HepG2 (cell line): ENCODE results near the gene RNF38. TPM values are rescaled to one million over a fixed set of nuclear protein-coding genes. Genes with fewer than 3 reads are reported as not detected.

Experiments used
- ATAC-seq: fragments of 200-7000 bp; cut with Tn5 transposase; 3 replicates; pipeline ENCODE4 v1.9.1; 2020; ENCODE audit warnings: mild to moderate bottlenecking, moderate library complexity
- BruUV-seq: library from RNA; stranded (reverse); fragments of 400-500 nt; replicated peaks from 2 replicates; lab custom pipeline; 2021; lab: Mats Ljungman, UMichigan
- CTCF ChIA-PET: fragments of 300-600 bp; formaldehyde crosslinking; extraction: SDS; loops from one replicate; lab custom pipeline; 2021; ENCODE audit warnings: low total read pairs, inconsistent platforms, low intra/inter-chr PET ratio; lab: Yijun Ruan, JAX
- POLR2A ChIA-PET: fragments of 350-600 bp; sonication (Branson Sonifier 250); formaldehyde crosslinking; loops from one replicate; lab custom pipeline; 2020; ENCODE audit warnings: antibody characterized with exemption, inconsistent platforms; lab: Yijun Ruan, JAX
- DNase-seq: peaks from one replicate; pipeline ENCODE4 v3.0.0-alpha.2; 2015; ENCODE audit warnings: low spot score
- FAIRE-seq: peaks from 3 replicates; lab custom pipeline; 2011; peaks lifted over from hg19 to GRCh38; lab: Jason Lieb, UNC
- H2AFZ ChIP-seq: one replicate; pipeline ENCODE4 v1.6.1; 2011; ENCODE audit warnings: low read length, inconsistent platforms
- H3K27ac ChIP-seq: fragments of 300-600 bp; 3 replicates; pipeline ENCODE4 v1.8.0; 2011; ENCODE audit warnings: mixed run types, mild to moderate bottlenecking, mixed read lengths, low read length, inconsistent platforms; ENCODE audit not compliant: insufficient read depth; ENCODE audit errors: extremely low read length
- H3K27me3 ChIP-seq, 2 experiments: fragments of 200-600 bp in 1 of 2; 2 replicates in 1 of 2; 3 replicates in 1 of 2; pipeline versions ENCODE4 v1.6.0 to v1.8.0; 2011; ENCODE audit warnings: low read length in 2 of 2, mild to moderate bottlenecking in 2 of 2, moderate library complexity in 2 of 2, inconsistent platforms in 1 of 2; ENCODE audit not compliant: insufficient read depth in 2 of 2, control insufficient read depth in 1 of 2
- H3K36me3 ChIP-seq, 2 experiments: fragments of 200-600 bp in 1 of 2; replicated peaks in 1 of 2; 2 replicates in 1 of 2; 3 replicates in 1 of 2; pipeline versions ENCODE4 v1.5.1 to v1.8.0; 2011; ENCODE audit warnings: low read length in 2 of 2, inconsistent platforms in 1 of 2; ENCODE audit not compliant: insufficient read depth in 2 of 2, control insufficient read depth in 1 of 2
- H3K4me1 ChIP-seq: 2 replicates; pipeline ENCODE4 v1.5.1; 2012; ENCODE audit warnings: low read length, inconsistent platforms; ENCODE audit not compliant: insufficient read depth
- H3K4me2 ChIP-seq: 2 replicates; pipeline ENCODE4 v1.6.0; 2011; ENCODE audit warnings: low read depth, low read length, inconsistent platforms
- H3K4me3 ChIP-seq, 3 experiments: fragments of 200-600 bp in 1 of 3; sonication (generic), shearing (Covaris generic) in 1 of 3; replicated peaks in 1 of 3; 2 replicates each; pipeline ENCODE4 v1.5.1; 2011 to 2016; ENCODE audit warnings: low read length in 3 of 3, inconsistent platforms in 2 of 3, low read depth in 2 of 3, mild to moderate bottlenecking in 2 of 3, control low read depth in 1 of 3, mixed read lengths in 1 of 3; ENCODE audit not compliant: insufficient read depth in 1 of 3
- H3K79me2 ChIP-seq: one replicate; pipeline ENCODE4 v1.6.1; 2011; ENCODE audit warnings: low read length, inconsistent platforms; ENCODE audit not compliant: insufficient read depth
- H3K9ac ChIP-seq: 2 replicates; pipeline ENCODE4 v1.6.0; 2011; ENCODE audit warnings: mild to moderate bottlenecking, low read depth, low read length, inconsistent platforms; ENCODE audit not compliant: insufficient read depth
- H3K9me3 ChIP-seq: 2 replicates; pipeline ENCODE4 v1.5.1; 2012; ENCODE audit warnings: mild to moderate bottlenecking, low read length
- H4K20me1 ChIP-seq: 2 replicates; pipeline ENCODE4 v1.6.0; 2011; ENCODE audit warnings: inconsistent platforms, mild to moderate bottlenecking, low read length, moderate library complexity; ENCODE audit not compliant: insufficient read depth
- SOX6 ChIP-seq, 2 experiments: fragments of 450-650 bp in 1 of 2; sonication (generic) in 1 of 2; formaldehyde crosslinking in 1 of 2; IDR thresholded peaks; 2 replicates each; pipeline versions ENCODE4 v1.4.0 to v1.6.1; 2017 to 2020; ENCODE audit warnings: antibody characterized with exemption in 1 of 2, mild to moderate bottlenecking in 1 of 2, missing genetic modification reagents in 1 of 2
- STAT5B ChIP-seq: sonication (generic); formaldehyde crosslinking; IDR thresholded peaks from 2 replicates; pipeline ENCODE4 v1.4.0; 2020; ENCODE audit warnings: missing genetic modification reagents
- USF2 ChIP-seq, 2 experiments: sonication (generic) in 1 of 2; formaldehyde crosslinking in 1 of 2; IDR thresholded peaks; 2 replicates each; pipeline versions ENCODE4 v1.5.1 to v1.6.1; 2011 to 2020; ENCODE audit warnings: borderline replicate concordance in 1 of 2, low read depth in 1 of 2, low read length in 1 of 2, mild to moderate bottlenecking in 1 of 2, missing genetic modification reagents in 1 of 2, moderate library complexity in 1 of 2
- ZNF160 ChIP-seq: sonication (generic); formaldehyde crosslinking; IDR thresholded peaks from 2 replicates; pipeline ENCODE4 v1.8.0; 2022; ENCODE audit warnings: mild to moderate bottlenecking, inconsistent platforms, missing genetic modification reagents
- ZNF225 ChIP-seq: sonication (generic); formaldehyde crosslinking; IDR thresholded peaks from 2 replicates; pipeline ENCODE4 v1.4.0; 2020; ENCODE audit warnings: mild to moderate bottlenecking, missing genetic modification reagents
- WGBS: methylation state at CpG from one replicate; pipeline ENCODE4 v1.1.6; 2017; ENCODE audit warnings: low lambda C conversion rate; 5-methylcytosine and 5-hydroxymethylcytosine counted together
- in situ Hi-C: cut with HindIII; loops from 2 replicates; pipeline ENCODE4 v1.10.0; 2017; ENCODE audit warnings: low pct_unique_long_range_greater_than_20kb; ENCODE audit not compliant: extremely low pct_ligation_motif_present
- intact Hi-C: fragments of 100-400 bp; cut with micrococcal nuclease; formaldehyde crosslinking; loops from one replicate; pipeline ENCODE4 v1.10.0; 2022; ENCODE audit not compliant: unreplicated experiment
- polyA plus RNA-seq, 8 experiments: library from polyadenylated mRNA; depleted of rRNA in 3 of 8; stranded (reverse) in 7 of 8; unstranded in 1 of 8; fragments of >200 nt; fragmentation: Illumina TruSeq in 4 of 8; extraction: Trizol in 4 of 8; gene quantifications; 2 replicates each; pipeline versions ENCODE4 v1.2.1 to v1.2.3, GENCODE V29; 2011 to 2016; ENCODE audit warnings: low read depth in 4 of 8, missing spikeins in 1 of 8, mixed read lengths in 1 of 8; ENCODE audit not compliant: insufficient read depth in 1 of 8
- total RNA-seq, 5 experiments: library from RNA; depleted of rRNA; stranded (reverse); fragments of >200 nt; fragmentation: Illumina TruSeq; extraction: Trizol; gene quantifications; 2 replicates each; pipeline ENCODE4 v1.2.3, GENCODE V29; 2016; ENCODE audit warnings: low read depth in 1 of 5
- TF ChIP-seq, protein P1 (sequence below): sonication (generic); formaldehyde crosslinking; IDR thresholded peaks from 2 replicates; pipeline ENCODE4 v1.4.0; 2020; ENCODE audit warnings: missing genetic modification reagents

RNF38 gene
- total and polyA plus RNA-seq, 2 of the 13 experiments (the other 11 are each of a cell fraction or from before 2014, with no cell fraction given), result 9.1 to 32.1 TPM

DNA sequence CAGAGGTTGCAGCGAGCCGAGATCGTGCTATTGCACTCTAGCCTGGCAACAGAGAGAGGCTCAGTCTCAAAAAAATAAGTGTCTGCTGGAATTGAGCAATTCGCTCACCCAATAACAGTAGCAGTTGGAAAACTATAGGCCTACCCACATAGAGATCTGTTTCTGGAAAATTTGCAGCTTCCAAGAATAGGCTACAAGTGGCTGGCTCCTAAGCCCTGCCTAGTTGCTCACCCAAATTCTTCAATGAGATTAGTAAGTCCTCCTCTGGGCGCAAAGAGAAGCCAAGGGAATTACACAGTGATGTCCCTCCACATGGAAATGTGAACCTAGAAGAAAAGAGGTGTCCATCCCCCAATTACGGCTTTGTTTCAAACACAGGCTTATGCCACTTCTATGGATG is 42.6 kb upstream of the RNF38 start:
- ChIA-PET POLR2A (no interaction called here), CTCF (no interaction called here)
- Histone ChIP-seq H3K9ac (no peak overlapping the region), H3K4me1 (peaks cover 6% of the 10 kb centered on the region), H3K27me3 (no peaks in the 10 kb centered on the region), H2AFZ (no peak overlapping the region), H3K4me3 (no peak overlapping the region), H3K79me2 (peaks cover 9% of the 10 kb centered on the region), H3K4me2 (no peak overlapping the region), H3K36me3 (no peaks in the 10 kb centered on the region; a peak in 1 of 5 replicates), H3K9me3 (no peaks in the 10 kb centered on the region), H3K27ac (no peak overlapping the region), H4K20me1 (no peaks in the 10 kb centered on the region)
- ATAC-seq (no peak), DNase-seq (no peak), FAIRE-seq (no peak)
- intact Hi-C loops (no loop called here), in situ Hi-C loops (no loop called here)
- 98% methylated on average over 6 of the region's 6 CpGs for WGBS
- no peak for TF ChIP-seq ZNF225 (CRISPR knock-in tag)
- no peak for TF ChIP-seq ZNF160 (CRISPR knock-in tag)
- TF ChIP-seq USF2 (IDR thresholded peaks at IDR 0.05; ENCODE audit: low read depth, low read length), result no peak
- TF ChIP-seq USF2 (CRISPR knock-in tag; IDR thresholded peaks at IDR 0.05; ENCODE audit: borderline replicate concordance), result no peak
- TF ChIP-seq STAT5B (CRISPR knock-in tag), result no peak
- TF ChIP-seq SOX6 (IDR thresholded peaks at IDR 0.05), result no peak
- TF ChIP-seq SOX6 (CRISPR knock-in tag; IDR thresholded peaks at IDR 0.05), result no peak
- TF ChIP-seq, protein P1, sequence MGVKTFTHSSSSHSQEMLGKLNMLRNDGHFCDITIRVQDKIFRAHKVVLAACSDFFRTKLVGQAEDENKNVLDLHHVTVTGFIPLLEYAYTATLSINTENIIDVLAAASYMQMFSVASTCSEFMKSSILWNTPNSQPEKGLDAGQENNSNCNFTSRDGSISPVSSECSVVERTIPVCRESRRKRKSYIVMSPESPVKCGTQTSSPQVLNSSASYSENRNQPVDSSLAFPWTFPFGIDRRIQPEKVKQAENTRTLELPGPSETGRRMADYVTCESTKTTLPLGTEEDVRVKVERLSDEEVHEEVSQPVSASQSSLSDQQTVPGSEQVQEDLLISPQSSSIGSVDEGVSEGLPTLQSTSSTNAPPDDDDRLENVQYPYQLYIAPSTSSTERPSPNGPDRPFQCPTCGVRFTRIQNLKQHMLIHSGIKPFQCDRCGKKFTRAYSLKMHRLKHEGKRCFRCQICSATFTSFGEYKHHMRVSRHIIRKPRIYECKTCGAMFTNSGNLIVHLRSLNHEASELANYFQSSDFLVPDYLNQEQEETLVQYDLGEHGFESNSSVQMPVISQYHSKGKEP (CRISPR knock-in tag), result no peak
- no TSS peak for BruUV-seq
